Measurements from ENCODE around the gene DDC.
"Not testable (repeated sequence)": the region's sequence is repeated elsewhere in the genome, so short reads cannot be mapped to it uniquely, and the experiment has no call there.

DDC gene

DNA sequence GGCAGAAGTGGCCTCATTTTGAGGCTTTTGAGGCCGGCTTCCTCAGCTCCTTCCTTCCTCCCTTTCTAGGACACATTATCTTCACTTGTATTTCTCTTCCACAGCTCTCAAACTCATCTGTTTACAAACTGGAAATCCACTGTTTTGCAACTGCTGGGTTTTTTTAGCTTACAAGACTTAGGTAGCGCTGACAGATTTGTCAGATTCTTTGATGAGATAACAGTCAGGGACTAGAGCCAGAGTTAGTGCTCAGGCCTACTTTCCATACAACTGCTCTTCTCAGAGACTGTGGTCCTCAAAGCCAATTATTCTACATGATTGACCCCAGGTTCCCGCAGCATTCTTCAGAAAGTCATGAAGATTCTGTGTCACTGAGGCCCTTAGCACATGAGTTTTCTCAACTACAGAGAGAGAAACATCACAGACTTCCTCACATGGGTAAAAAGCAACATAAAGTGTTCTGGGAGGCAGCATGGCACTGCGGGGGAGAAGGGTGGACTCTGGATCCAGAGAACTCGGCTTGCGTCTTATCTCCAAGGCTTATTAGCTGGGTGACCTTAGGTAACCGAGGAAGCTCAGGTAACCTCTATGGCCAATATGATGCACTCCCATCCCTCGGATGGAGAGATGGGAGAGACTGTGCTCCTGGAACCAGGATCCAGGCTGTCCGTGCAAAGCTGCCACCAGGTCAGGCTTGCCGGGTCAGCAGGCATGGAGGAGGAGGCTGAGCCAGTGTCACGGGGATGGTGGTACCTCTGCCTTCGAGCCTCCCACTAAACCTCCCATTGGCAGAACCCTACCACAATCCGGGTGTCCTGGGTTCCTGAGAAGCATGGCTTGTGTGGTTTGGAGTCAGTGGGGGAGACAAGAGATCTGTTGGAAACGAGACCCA, 10.5 kb downstream of the DDC start:
- no peak for DNase-seq (ENCODE audit: low read depth)

DNA sequence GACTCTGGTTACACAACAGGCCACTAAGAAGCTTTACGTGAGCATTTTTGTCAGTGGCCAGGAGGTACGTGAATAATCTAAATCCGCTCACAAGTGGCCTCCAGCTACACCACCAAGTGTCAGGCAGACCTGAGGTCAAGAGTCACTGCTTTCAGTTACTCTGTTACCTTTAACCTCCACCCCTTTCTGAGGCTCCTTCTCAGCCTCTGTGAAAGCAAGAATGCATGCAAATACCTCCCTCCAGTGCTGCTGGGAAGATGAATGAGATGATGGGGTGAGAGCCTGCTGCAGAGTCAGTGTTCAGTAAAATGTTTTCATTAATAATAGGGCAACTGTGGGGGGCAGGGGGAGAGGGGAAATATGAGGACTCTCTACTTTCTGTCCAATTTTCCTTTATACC, 11.2 kb downstream of the DDC start:
- no peak for DNase-seq (ENCODE audit: low read depth)

DNA sequence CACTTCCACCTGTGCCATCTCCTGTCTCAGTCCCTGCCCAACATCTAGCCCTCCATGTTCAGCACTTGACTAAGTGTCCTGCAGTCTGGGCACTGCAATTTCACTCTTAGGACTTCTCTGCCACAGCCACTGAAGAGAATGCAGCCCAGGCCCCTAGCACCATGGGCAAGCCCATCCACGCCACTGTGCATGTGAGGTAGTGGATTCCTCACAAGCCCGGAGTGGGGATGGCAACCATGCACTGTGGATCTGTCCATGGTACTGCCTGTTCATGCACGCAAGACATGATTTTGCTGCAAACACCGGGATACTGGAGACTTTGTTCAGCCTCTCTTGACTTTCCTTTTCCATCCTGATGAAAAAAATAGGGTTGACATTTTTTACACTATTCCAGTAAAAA, 12.3 kb downstream of the DDC start:
- DNase-seq (ENCODE audit: low read depth) = no peak

DNA sequence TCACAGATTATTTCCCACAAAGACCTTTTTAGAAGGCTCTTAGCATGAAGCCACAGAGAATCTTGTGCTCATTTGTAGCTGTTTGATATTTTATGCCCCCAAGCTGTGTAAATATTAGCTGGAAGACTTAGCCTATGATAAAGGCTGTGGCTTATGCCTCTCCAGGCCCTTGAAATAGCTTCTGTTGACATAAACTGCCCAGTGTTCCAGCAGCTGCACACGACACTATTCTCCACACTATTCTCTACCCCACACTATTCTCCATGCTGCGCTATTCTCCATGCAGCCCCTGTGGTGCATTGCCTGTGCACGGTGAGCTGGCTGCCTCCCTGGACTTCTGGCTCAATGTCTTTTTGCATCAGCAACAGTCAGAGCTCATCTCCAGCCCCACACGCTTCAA, 13.1 kb downstream of the DDC start:
- DNase-seq (ENCODE audit: low read depth) = no peak

DNA sequence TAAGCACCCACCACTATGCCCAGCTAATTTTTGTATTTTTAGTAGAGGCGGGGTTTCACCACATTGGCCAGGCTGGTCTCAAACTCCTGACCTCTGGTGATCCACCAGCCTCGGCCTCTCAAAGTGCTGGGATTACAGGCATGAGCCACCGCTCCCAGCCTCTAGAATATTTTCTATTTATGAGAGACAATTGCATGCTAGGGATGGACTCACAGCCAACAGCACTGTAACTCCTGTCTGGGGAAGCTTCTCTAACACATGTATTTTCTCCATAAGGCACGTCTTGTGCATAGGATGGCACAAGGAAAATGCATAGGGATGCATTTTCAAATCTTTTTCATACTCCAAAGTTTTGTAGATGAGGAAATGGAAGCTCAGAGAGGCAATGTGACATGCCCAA, 19.6 kb downstream of the DDC start:
- not testable (repeated sequence) for DNase-seq (ENCODE audit: low read depth)

DNA sequence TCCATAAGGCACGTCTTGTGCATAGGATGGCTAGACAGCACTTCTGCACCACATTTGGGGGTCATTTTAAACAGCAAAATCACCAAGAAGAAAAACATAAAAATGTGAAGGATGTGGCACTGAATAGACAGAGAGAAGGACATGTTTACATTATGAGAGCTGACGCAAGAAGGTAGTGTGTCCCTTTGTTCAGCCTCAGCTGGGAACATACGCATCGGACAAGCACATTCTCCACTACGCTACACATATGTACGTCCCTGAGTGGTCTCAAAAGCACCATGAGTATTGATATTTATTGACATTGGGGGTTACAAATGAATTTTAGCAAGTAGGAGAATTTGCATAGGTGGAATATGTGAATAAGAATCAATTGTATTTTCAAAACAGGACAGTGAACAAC, 20.2 kb downstream of the DDC start:
- no peak for DNase-seq (ENCODE audit: low read depth)

DNA sequence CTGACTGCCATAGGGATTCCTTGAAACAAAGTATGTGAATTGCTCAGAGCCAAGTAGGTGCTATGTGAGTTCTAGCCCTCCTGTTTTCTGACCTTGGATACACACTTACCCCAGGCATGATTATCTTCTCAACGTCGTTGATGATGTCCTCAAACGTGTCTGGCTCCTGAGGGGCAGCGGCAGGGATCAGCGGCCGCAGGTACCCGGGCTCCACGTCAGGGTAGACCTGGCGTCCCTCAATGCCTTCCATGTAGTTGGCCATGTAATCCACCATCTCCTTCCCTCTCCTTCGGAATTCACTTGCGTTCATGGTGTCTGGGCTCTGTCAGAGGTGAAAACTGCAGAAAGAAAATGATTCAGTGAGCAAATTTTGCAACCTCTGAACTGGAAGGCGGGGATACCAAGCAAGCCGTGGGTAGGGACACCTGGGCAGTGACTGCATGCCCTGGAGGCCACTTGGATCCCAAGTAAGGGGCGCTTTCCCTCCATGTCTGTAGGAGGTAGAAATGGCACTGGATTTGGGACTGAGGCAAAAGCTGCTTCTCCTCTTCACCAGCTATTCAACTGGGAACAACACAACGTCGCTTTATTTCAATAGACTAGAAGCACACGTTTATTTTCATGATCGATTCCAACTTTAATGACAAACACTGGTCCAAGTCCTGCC, 21.3 kb downstream of the DDC start:
- no peak for DNase-seq (ENCODE audit: low read depth)

DNA sequence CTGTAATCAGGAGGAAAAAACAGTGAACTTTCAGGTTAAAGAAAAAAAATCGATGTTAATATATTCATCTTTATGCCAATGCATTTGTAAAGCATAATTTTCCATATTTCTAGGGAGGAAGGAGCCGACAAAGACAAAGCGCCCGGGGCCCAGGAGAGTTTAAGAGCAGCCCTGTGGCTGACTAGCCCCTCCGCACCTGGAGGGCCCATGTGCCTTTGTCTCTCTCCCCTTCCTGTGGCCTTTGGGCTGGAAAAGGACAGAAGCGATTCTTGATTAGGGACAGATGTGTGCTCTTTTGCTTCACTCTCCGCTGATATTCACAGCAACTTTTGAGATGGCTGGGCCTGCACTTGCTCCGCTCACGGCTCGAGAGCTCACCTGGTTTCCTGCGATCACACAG, 23.1 kb downstream of the DDC start:
- DNase-seq (ENCODE audit: low read depth) = no peak

DNA sequence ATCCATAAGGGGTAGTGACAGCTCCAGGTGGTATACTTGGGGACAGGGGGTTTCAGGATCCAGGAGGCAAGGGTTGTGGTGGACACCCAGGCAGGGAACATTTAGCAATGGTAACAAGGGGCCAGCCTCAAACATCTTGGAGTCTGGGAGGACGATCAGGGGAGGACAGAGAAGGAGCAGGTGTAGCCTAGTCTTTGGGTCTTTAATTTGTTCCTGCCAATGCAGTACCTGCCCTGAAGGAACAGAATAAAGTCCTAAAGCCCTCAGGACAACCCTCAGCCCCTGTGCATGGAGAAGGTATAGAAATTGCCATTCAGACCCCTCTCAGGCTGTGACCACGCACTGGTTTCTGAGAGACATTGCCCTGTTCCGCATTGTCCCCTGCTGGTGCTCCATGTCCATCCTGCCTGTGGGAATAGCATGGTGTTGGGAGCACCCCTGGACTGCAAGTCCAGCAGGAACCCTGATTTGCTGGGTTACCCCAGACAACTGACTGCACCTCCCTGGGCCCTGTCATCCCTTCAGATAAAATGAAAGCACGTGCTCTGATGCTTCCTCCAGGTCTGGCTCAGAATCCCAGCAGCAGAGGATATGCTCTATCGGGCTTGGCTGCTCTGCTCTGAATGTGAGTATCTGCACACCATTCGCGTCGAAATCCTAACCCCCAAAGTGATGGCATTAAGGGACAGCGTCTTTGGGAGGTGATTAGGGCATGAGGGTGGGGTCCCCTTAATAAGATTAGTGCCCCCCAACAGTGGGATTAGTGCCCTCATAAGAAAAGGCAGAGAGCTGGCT, 24.2 kb downstream of the DDC start:
- no peak for DNase-seq (ENCODE audit: low read depth)

DNA sequence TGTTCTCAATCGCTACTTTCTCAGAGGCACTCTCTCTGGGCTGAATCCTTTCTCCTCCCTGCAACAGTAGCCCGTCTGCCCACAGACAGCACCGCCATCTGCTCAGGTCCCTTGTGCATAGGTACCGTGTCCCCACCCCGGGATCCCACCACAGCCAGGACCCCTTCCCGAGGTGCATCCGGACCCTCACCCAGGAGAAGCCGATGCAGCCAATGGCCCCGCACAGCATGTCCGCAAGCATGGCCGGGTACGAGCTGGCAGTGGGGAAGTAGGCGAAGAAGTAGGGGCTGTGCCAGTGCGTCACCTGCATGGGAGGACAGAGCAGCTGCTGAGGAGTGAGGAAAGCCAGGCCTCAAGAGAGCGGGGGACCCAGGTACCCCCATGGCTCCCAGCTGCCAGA, 25.5 kb downstream of the DDC start:
- DNase-seq (ENCODE audit: low read depth) = no peak

DNA sequence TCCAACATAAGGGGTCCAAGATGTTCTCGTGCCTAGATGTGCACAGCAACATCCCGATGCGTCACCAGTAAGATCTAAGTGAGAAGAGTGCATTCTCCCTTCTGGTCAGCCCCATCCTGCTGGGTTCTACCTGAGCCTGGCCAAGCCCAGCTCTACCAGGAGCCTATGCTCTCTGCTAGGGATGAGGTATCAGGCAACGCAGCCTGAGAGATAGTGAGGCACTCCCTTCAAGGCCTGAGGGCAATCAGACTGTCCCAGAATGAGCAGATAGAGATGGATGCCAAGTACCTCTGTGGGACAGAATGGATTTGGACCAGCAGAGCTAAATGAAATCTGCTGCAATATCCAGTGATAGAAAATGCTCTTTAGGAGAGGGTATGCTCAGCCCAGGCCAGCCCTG, 26.7 kb downstream of the DDC start:
- DNase-seq (ENCODE audit: low read depth) = no peak

DNA sequence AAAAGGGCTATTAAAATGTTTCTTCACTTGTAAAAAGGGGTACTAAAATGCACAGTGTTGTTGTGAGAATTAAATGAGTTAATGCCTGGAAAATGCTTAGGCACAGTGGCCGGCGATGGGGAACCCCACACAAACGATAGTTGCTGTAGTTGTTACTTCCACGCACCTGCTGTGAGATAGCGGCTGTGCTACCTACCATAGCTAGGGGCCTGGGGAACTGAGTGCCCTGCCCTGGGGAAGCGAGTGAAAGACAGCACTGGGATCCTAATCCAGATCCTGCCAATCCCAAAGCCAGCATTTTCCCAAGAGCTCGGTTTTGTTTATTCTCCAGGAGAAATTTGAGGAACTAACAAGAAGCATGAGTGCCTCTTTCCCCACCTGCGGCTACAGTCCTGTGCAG, 27.8 kb downstream of the DDC start:
- DNase-seq (ENCODE audit: low read depth) = no peak

DNA sequence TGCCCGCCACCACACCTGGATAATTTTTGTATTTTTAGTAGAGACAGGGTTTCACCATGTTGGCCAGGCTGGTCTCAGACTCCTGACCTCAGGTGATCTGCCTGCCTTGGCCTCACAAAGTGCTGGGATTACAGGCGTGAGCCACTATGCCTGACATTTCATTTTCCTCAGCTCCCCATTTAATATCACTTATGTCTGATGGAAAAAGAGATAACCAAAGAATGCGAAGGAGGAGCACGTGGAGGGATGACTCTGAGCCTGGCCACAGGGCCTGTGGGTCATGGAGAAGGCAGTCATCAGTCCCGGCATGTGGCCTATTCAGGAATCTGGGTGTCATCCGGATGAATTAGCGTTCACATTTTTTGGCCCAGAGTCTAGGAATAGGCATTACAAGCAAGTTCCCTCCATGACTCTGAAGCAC, 29.9 kb downstream of the DDC start:
- not testable (repeated sequence) for DNase-seq (ENCODE audit: low read depth)

DNA sequence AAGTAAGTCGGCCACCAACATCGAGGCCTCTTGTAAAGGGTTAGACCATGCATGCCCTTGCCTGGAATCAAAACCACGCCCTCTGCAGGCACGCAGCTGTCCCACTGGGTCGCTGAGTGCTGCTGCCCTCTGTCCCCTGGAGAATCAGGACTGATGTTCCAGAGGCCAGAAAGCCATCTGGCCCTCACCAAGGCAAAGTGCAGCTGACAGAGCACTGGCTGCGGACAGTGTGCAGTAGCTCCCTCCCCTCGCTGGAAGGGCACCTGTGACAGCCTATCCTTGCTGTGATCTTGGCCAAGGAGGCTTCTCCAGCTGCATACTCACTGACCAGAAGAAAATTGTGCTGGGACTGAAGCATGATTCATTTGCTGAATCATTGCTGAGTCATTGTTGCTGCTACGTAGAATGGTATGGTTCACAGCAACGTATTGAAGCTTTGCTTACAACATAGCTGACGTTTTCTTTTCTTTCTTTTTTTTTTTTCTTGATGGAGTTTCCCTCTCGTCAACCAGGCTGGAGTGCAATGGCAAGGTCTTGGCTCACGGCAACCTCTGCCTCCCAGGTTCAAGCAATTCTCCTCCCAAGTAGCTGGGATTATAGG, 30.4 kb downstream of the DDC start:
- no peak for DNase-seq (ENCODE audit: low read depth)

DNA sequence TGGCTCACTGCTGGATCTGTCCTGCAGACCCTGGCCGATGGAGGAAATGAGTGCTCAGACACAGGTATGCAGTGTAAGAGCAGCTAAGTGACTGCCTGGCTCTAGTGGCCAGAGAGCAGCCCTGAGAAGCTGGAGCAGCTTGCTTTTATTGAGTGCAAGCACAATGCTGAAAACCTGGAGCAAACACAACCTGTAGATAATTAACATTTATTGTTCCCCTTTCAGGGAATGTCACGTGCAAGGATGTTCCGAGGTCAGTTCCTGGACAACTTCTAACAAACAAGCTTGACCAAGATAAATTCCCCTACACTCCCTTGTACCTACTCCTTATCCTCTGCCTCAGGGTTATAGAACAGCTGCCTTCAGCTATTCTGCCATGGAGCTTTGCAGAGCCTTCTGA, 31.3 kb downstream of the DDC start:
- DNase-seq (ENCODE audit: low read depth) = no peak

DNA sequence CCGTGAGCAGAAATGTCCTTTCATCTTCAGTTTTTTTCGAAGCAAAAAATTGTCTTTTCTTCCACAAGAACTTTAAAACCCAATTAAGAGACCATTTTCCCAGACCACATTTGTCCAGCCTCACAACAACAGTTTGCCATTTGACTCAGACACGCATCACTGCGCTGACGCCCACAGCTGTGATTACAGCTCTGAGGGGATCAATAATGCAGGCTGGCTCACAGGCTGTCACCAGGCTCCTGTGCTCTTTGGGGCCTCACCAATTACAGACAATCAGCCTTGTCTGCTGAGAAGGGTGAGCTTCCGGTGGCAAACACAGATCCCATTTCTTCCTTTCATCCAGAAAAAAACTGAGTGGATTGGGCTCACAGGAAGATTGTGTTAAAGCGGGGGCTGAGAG, 33.3 kb downstream of the DDC start:
- no peak for DNase-seq (ENCODE audit: low read depth)

DNA sequence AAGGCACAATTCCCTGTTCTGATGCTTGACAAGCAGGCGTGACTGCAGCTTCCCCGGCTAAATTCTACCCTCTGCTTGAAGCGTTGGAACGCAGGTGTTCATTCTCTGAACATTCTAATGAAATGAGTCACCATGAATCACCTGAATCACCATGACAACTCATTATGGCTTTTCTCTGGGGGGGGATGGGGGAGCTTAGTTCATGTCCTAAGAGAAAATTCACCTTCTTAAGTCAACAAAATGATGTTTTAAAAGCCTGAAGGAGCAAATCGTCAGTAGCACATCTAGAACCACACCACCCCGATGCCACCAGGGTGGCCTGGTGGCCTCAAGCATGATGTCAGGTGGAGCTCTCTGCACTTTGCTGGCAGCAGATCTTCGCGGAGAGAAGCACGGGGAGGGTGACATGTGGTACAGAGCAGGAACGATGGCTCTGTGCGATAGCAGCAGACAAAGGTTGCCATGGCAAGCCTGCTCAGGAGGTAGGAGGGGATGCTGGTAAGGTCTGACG, 33.7 kb downstream of the DDC start:
- DNase-seq (ENCODE audit: low read depth) = peak; percentile 20

DNA sequence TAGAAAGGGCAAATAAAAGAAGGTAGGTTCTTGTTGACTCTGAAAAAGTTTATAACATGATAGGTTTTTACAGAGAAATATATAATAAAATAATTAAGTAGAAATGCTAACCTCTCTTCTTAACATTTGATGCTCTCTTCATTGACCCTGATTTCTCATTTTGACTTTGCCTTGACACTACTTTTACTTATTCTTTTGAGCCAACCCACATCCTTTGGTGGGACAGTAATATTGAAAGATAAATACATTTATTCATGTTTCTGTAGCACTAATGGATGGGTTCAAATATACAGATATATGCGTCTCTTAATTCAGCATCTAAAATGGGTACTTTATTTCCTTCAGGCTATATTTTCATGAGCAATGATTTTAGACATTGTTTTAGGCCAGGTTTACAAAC, 34.4 kb downstream of the DDC start:
- no peak for DNase-seq (ENCODE audit: low read depth)

DNA sequence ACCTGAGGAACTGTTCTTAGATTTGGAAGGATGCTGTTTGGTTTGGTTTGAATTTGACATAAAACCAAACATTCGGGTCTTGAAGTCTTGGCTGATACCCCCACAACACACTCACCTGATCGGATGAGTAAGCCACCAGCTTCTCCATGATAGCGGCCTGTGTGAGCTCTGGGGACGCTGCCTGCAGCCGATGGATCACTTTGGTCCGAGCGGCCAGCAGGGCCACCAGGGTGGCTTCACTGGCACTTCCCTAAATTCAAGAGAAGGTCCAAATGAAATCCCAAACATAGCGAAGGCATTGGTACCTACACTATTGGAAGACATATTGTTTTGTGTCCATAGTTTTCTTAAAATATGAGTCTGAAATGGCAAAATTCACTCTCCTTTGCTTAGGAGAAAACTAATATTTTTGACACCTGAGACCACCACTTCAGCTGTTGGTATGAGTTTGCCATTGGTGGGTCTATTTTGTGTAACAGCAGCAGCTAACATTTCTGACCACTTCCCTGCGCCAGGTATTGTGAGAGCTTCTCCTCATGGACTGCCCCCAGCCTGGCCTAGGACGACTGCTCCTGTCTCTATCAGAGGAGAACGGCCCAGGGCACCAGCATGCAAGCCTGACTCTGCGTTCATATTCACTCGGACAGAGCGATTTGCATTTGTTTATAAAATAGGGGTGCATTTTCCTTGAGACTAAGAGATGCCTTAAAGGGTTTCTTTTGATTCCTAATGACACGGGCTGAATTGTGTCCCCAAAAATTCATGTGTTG, 35.9 kb downstream of the DDC start:
- no peak for DNase-seq (ENCODE audit: low read depth)

DNA sequence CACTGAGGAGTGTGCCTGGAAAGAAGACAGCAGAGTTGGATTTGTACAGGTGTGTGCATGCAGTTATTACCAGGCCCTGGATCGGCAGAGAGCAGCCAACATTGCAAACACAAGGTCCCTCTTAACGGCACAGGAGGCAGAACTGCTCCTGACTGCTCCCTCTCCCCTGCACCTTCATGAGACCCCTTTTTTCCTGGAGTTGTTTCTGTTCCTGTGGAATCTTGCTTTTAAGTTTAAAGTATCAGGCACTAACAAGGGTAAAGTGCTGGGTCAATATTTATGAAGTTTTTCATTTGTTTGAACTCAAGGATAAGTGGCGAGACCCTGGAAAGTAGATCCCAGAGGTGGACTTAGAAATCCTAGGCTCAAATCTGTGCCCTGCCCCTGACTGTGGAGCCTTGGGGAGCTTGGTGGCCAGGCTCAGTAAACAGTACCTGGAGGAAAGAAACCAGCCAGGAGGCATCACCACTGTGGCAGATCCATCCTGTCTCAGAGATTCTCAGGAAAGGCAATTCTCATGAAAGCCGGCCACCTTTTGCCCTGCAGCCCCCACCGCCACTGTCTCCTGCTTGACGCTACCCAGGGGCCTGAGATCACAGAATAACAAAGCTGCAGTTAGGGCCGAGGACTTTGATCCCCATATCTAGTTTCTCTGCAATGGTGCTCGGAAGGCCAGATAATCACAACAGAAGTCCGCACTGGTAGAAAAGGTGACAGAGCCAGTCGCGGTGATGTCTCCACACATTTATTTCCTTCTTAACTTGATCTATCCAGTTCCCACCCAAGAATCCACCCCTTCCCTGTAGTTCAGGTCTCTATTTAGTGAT, 36.7 kb downstream of the DDC start:
- DNase-seq (ENCODE audit: low read depth) = no peak

DNA sequence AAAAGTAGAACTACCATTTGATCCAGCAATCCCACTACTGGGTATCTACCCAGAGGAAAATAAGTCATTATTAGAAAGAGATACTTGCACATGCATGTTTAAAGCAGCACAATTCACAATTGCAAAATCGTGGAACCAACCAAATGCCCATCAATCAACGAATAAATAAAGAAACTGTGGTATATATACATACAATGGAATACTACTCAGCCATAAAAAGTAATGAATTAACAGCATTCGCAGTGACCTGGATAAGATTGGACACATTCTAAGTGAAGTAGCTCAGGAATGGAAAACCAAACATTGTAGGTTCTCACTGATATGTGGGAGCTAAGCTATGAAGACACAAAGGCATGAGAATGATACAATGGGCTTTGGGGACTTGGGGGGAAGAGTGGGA, 45.9 kb downstream of the DDC start:
- DNase-seq (ENCODE audit: low read depth) = not testable (repeated sequence)

All from activated T-cell treated with anti-CD3 and anti-CD28 coated beads for 24 hours (primary cell).